Panc1 (cell line): Measurements from ENCODE around the gene OLFML2A. TPM values are rescaled to one million over a fixed set of nuclear protein-coding genes. Genes with fewer than 3 reads are reported as not detected.

Experiments
- ATAC-seq: fragments of 200-7000 bp; cut with Tn5 transposase; 2 replicates; pipeline ENCODE4 v1.9.1; 2020; ENCODE audit warnings: mild to moderate bottlenecking, moderate library complexity
- BruUV-seq: library from RNA; stranded (reverse); fragments of 400-500 nt; replicated peaks from 2 replicates; lab custom pipeline; 2021; lab: Mats Ljungman, UMichigan
- CTCF ChIA-PET: fragments of 300-600 bp; sonication (Branson Sonifier 250); formaldehyde crosslinking; loops from one replicate; lab custom pipeline; 2022; ENCODE audit warnings: antibody characterized with exemption; lab: Charles Lee
- POLR2A ChIA-PET: fragments of 300-600 bp; sonication (Branson Sonifier 250); formaldehyde crosslinking; loops from one replicate; lab custom pipeline; 2022; ENCODE audit warnings: antibody characterized with exemption; lab: Charles Lee
- DNase-seq: peaks from one replicate; pipeline ENCODE4 v3.0.0-alpha.2; 2010; ENCODE audit warnings: low read depth, low spot score
- H3K27ac ChIP-seq: 2 replicates; pipeline ENCODE4 v1.5.1; 2011; ENCODE audit warnings: mild to moderate bottlenecking, low read length, inconsistent platforms
- H3K27me3 ChIP-seq: fragments of 200-500 bp; sonication (Bioruptor generic); 2 replicates; pipeline ENCODE4 v1.6.0; 2014; ENCODE audit warnings: low read length, inconsistent platforms; ENCODE audit not compliant: control insufficient read depth, insufficient read depth
- H3K36me3 ChIP-seq: fragments of 200-500 bp; sonication (Bioruptor generic); 2 replicates; pipeline ENCODE4 v1.5.1; 2014; ENCODE audit warnings: inconsistent platforms, mild to moderate bottlenecking, low read length, moderate library complexity; ENCODE audit not compliant: control insufficient read depth, insufficient read depth
- H3K4me1 ChIP-seq: 2 replicates; pipeline ENCODE4 v1.5.1; 2011; ENCODE audit warnings: inconsistent platforms, mild to moderate bottlenecking, low read length, moderate library complexity; ENCODE audit not compliant: control insufficient read depth, insufficient read depth
- H3K4me3 ChIP-seq, 2 experiments: 2 replicates each; pipeline ENCODE4 v1.5.1; 2011 to 2012; ENCODE audit warnings: low read depth in 2 of 2, low read length in 2 of 2, mild to moderate bottlenecking in 2 of 2, inconsistent platforms in 1 of 2, moderate library complexity in 1 of 2
- H3K9me3 ChIP-seq: fragments of 200-500 bp; sonication (Bioruptor generic); 2 replicates; pipeline ENCODE4 v1.5.1; 2014; ENCODE audit warnings: low read depth, mild to moderate bottlenecking, inconsistent platforms, low read length, moderate library complexity; ENCODE audit not compliant: control insufficient read depth, insufficient read depth
- CTCF ChIP-seq: fragments of 450-650 bp; IDR thresholded peaks from 2 replicates; pipeline ENCODE4 v1.5.1; 2017; ENCODE audit warnings: mild to moderate bottlenecking
- POLR2AphosphoS5 ChIP-seq: IDR thresholded peaks from 2 replicates; pipeline ENCODE4 v1.6.1; 2012; ENCODE audit warnings: mild to moderate bottlenecking, low read depth, low read length, moderate library complexity
- REST ChIP-seq, 2 experiments: IDR thresholded peaks; 2 replicates each; pipeline ENCODE4 v1.6.1; 2011 to 2012; ENCODE audit warnings: low read depth in 2 of 2, control low read depth in 1 of 2, low read length in 1 of 2, mild to moderate bottlenecking in 1 of 2, moderate library complexity in 1 of 2; ENCODE audit not compliant: insufficient read depth in 1 of 2
- SIN3A ChIP-seq: IDR thresholded peaks from 2 replicates; pipeline ENCODE4 v1.6.1; 2012; ENCODE audit warnings: low read depth, mild to moderate bottlenecking, low read length, moderate library complexity, borderline replicate concordance; ENCODE audit not compliant: insufficient read depth
- TCF7L2 ChIP-seq: IDR thresholded peaks from 2 replicates; pipeline ENCODE4 v1.6.1; 2011; ENCODE audit warnings: mild to moderate bottlenecking, low read depth, low read length, inconsistent platforms
- in situ Hi-C: cut with HindIII; loops from 2 replicates; pipeline ENCODE4 v1.10.0; 2016; ENCODE audit warnings: low sequenced_read_pairs, low pct_unique_long_range_greater_than_20kb
- intact Hi-C: fragments of 100-400 bp; cut with micrococcal nuclease; formaldehyde crosslinking; loops from one replicate; pipeline ENCODE4 v1.10.0; 2022; ENCODE audit not compliant: unreplicated experiment
- total RNA-seq: library from RNA; stranded (reverse); gene quantifications from one replicate; pipeline ENCODE4 v1.2.1, GENCODE V29; 2021; ENCODE audit not compliant: unreplicated experiment

Gene OLFML2A
- total RNA-seq, 1 experiment from 2014 or later = 44.5 TPM

- no peak overlapping the region for H3K4me3 ChIP-seq
- no peaks in the 10 kb centered on the region for H3K27me3 ChIP-seq
- H3K4me1 ChIP-seq = no peaks in the 10 kb centered on the region
- ChIA-PET POLR2A (no interaction called here), CTCF (no interaction called here)
- no peak overlapping the region for H3K27ac ChIP-seq
- no peaks in the 10 kb centered on the region for H3K36me3 ChIP-seq
- ATAC-seq (no peak), DNase-seq (no peak)
- in situ Hi-C loops (no loop called here), intact Hi-C loops (no loop called here)
- no peaks in the 10 kb centered on the region for H3K9me3 ChIP-seq
- TF ChIP-seq CTCF (no peak), TCF7L2 (no peak), POLR2AphosphoS5 (no peak), SIN3A (no peak), REST (IDR thresholded peaks at IDR 0.05; ENCODE audit: insufficient read depth in 1 of 2, low read depth in 2 of 2, low read length in 1 of 2) (no peak)
- no TSS peak for BruUV-seq
These were observed 70.0 kb downstream of the OLFML2A start for GRCh38 chr9:124846969-124847368.

- Histone ChIP-seq H3K36me3 (no peaks in the 10 kb centered on the region), H3K27me3 (no peaks in the 10 kb centered on the region), H3K9me3 (no peaks in the 10 kb centered on the region), H3K4me1 (no peaks in the 10 kb centered on the region; the same call in 1 of the 2 replicates), H3K4me3 (no peak overlapping the region), H3K27ac (no peak overlapping the region)
- ChIA-PET POLR2A (interaction anchor here (0.5 kb wide), 1 partner anchor 13 kb away, joined by 3 read pairs; no protein-coding TSS in a partner anchor), CTCF (interaction anchor here (7.5 kb wide), 1 partner anchor 75 kb away, joined by 134 read pairs; the partner anchor contains the start of genes NR6A1 and OLFML2A)
- TF ChIP-seq CTCF (no peak), TCF7L2 (no peak), SIN3A (no peak), POLR2AphosphoS5 (no peak), REST (IDR thresholded peaks at IDR 0.05; ENCODE audit: insufficient read depth in 1 of 2, low read depth in 2 of 2, low read length in 1 of 2) (no peak)
- ATAC-seq = no peak
- no TSS peak for BruUV-seq
- intact Hi-C loops = no loop called here
- DNase-seq = no peak
- in situ Hi-C loops = no loop called here
These were observed 72.9 kb downstream of the OLFML2A start for GRCh38 chr9:124849801-124850200.
